ENCODE data around the gene BICD1.

The BICD1 gene

DNA sequence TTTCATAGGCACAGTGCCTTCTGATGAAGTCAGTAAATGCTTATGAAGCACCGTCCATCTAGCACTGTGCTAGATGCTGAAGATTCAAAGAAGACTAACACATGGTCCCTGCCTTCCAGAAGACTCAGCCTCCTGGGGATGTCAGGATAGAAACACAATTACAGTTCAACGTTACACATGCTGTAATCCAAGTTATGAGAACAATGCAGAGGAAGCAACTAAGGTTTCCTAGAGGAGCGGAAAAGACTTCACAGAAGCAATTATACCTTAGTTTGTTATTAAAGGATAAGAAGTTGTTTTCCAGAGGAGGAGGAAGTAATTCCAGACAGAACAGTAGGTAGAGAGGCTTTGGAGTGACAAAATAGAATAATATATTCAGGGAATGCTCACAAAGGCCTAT is 225.8 kb downstream of the BICD1 start:
- TF ChIP-seq, protein P1, sequence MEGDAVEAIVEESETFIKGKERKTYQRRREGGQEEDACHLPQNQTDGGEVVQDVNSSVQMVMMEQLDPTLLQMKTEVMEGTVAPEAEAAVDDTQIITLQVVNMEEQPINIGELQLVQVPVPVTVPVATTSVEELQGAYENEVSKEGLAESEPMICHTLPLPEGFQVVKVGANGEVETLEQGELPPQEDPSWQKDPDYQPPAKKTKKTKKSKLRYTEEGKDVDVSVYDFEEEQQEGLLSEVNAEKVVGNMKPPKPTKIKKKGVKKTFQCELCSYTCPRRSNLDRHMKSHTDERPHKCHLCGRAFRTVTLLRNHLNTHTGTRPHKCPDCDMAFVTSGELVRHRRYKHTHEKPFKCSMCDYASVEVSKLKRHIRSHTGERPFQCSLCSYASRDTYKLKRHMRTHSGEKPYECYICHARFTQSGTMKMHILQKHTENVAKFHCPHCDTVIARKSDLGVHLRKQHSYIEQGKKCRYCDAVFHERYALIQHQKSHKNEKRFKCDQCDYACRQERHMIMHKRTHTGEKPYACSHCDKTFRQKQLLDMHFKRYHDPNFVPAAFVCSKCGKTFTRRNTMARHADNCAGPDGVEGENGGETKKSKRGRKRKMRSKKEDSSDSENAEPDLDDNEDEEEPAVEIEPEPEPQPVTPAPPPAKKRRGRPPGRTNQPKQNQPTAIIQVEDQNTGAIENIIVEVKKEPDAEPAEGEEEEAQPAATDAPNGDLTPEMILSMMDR (IDR thresholded peaks at IDR 0.05; ENCODE audit: low read depth, low read length) = no peak
- no peak overlapping the region for H3K4me3 ChIP-seq (ENCODE audit: low read depth, low read length)

DNA sequence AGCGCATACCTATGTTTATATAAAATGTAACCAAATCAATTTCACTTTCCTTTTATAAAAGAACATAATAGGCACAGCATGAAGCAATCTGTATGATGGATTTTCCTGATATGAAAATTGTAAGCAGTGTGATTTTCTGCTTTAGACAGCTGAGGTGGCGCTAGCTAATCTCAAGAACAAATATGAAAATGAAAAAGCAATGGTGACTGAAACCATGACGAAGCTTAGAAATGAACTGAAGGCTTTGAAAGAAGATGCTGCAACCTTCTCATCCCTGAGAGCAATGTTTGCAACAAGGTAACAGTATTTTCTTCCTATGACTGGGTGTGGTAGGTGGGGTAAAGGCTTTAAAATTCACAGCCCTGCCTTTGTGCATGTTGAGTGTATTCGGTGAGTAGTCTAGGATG is 227.7 kb downstream of the BICD1 start:
- TF ChIP-seq, protein P1 (IDR thresholded peaks at IDR 0.05; ENCODE audit: low read depth, low read length) = no peak
- no peak overlapping the region for H3K4me3 ChIP-seq (ENCODE audit: low read depth, low read length)

GRCh38 chr12:32336261-32336660 is 229.6 kb downstream of the BICD1 start:
- TF ChIP-seq, protein P1 (IDR thresholded peaks at IDR 0.05; ENCODE audit: low read depth, low read length) = no peak
- no peak overlapping the region for H3K4me3 ChIP-seq (ENCODE audit: low read depth, low read length)

DNA sequence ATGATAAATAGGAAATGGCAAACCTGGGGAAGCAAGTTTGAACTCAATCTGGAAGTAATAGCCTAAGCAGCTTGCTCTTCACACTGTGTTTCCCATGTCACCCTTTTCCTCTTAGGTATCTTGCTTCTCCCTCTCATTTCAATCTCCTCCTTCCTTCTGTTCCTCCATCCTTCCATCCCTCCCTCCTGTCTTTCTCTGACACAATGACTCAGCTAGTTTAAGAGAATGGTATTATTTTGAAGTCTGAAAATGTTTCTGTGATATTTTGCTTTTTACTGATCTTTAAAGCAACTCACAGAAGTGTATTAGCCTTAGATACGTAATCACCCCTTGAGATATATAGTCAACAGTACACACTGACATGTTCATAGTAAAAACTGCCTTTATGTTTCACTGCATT is 236.8 kb downstream of the BICD1 start:
- H3K4me3 ChIP-seq (ENCODE audit: low read depth, low read length) = no peak overlapping the region
- TF ChIP-seq, protein P1 (IDR thresholded peaks at IDR 0.05; ENCODE audit: low read depth, low read length) = no peak

- TF ChIP-seq, protein P1 (IDR thresholded peaks at IDR 0.05; ENCODE audit: low read depth, low read length) = no peak
- no peak overlapping the region for H3K4me3 ChIP-seq (ENCODE audit: low read depth, low read length)
These were observed 237.4 kb downstream of the BICD1 start for GRCh38 chr12:32344047-32344446.

GRCh38 chr12:32353540-32353939 is 246.9 kb downstream of the BICD1 start:
- TF ChIP-seq, protein P1 (IDR thresholded peaks at IDR 0.05; ENCODE audit: low read depth, low read length) = no peak

GRCh38 chr12:32357601-32358249 is 251.1 kb downstream of the BICD1 start:
- TF ChIP-seq, protein P1 (IDR thresholded peaks at IDR 0.05; ENCODE audit: low read depth, low read length) = no peak

More at GRCh38 chr12:32353540-32353939, 246.9 kb downstream of the BICD1 start:
- H3K4me3 ChIP-seq (ENCODE audit: low read depth, low read length) = no peak overlapping the region

More at GRCh38 chr12:32357601-32358249, 251.1 kb downstream of the BICD1 start:
- no peak overlapping the region for H3K4me3 ChIP-seq (ENCODE audit: low read depth, low read length)
